Measurements from ENCODE around the gene S100A12. TPM values are rescaled to one million over a fixed set of nuclear protein-coding genes. Genes with fewer than 3 reads are reported as not detected.

The S100A12 gene
- total RNA-seq, 1 donor = 428 TPM

DNA sequence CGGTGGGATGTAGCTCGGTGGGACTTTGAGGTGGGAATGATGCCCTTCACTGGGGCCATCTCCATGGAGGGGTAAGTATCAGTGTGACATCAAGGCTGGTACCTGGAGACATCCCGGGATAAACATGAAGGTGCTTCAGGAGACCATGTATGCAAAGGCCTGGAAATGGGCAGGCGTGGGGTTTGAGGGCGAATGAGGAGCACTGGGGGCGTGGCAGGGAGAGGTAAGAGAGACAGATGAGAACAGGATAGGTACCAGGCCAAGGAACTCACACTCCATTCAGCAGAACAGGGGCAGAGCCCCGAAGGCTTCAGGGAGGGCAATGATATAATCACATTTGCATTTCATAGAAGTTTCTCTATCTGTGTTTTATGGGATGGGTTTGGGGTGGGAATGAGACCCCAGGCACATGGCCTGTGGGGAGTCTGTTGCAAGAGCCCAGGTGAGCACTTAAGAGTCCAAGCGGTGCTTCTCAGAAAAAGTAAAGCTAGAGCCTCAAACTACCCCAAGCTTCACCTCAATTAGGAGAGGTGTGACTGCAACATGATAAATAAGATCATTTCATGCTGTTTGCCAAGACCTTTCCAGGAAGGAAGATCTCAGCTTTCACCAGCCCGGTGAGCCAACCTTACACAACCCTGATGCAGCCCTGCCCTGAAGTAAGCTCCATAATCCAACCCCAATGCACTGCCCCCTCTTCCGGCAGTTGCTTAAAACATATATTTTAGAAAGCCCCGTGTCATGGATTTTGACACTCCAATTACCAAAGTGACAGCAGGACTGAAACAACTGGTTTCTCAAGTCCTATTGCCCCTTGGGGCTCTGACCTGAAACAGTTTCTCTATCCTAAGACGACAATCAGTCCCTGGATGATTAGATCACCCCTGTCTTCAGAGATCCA, 10.4 kb downstream of the S100A12 start:
- Histone ChIP-seq H3K9me3 (ENCODE audit: low read depth, low read length) (no peaks in the 10 kb centered on the region), H3K4me3 (ENCODE audit: low read length) (no peak overlapping the region), H3K27me3 (ENCODE audit: insufficient read depth, low read length) (no peaks in the 10 kb centered on the region), H3K4me1 (ENCODE audit: insufficient read depth, low read length) (peaks cover 88% of the 10 kb centered on the region)

DNA sequence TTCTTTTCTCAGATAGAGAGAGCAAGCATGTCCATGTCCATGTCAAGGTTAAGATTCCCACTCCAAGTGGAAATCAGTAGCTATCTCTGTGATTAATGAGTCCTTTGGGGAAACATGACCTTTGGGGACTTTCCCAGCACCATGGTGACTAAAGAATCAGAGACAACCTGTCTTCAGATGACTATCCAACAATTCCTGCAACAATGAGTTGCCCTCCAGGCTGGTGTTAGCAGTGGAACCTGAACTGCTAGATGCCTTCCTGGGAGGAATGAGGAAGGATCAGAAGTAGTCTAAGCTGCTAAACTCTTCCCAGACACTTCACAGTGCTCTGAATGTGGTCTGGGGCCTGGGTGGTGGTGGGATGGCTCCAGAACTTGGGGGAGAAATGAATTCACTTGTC, 11.3 kb downstream of the S100A12 start:
- Histone ChIP-seq H3K9me3 (ENCODE audit: low read depth, low read length) (no peaks in the 10 kb centered on the region), H3K27me3 (ENCODE audit: insufficient read depth, low read length) (no peaks in the 10 kb centered on the region), H3K4me1 (ENCODE audit: insufficient read depth, low read length) (peaks cover 82% of the 10 kb centered on the region), H3K4me3 (ENCODE audit: low read length) (no peak overlapping the region)

DNA sequence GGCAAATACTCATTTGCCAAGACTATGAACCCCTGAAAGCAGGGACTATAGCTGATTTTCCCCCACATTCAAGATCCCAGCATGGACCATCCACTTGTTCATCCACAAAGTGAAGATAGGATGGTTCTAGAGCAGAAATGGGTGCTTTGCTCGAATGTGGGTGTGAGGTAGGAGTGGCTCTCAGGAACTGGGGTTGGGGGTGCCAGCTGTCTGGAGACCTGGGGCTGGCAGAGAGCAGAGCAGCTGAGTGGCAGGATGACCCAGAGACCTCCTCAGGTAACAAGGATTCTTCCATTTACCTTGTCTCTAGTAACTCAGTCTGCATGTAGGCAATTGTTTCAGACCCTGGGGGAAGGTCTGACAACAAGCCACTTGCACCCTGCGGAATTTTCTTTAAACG, 11.8 kb downstream of the S100A12 start:
- H3K27me3 ChIP-seq (ENCODE audit: insufficient read depth, low read length) = no peaks in the 10 kb centered on the region
- no peaks in the 10 kb centered on the region for H3K9me3 ChIP-seq (ENCODE audit: low read depth, low read length)
- peaks cover 77% of the 10 kb centered on the region for H3K4me1 ChIP-seq (ENCODE audit: insufficient read depth, low read length)
- no peak overlapping the region for H3K4me3 ChIP-seq (ENCODE audit: low read length)

DNA sequence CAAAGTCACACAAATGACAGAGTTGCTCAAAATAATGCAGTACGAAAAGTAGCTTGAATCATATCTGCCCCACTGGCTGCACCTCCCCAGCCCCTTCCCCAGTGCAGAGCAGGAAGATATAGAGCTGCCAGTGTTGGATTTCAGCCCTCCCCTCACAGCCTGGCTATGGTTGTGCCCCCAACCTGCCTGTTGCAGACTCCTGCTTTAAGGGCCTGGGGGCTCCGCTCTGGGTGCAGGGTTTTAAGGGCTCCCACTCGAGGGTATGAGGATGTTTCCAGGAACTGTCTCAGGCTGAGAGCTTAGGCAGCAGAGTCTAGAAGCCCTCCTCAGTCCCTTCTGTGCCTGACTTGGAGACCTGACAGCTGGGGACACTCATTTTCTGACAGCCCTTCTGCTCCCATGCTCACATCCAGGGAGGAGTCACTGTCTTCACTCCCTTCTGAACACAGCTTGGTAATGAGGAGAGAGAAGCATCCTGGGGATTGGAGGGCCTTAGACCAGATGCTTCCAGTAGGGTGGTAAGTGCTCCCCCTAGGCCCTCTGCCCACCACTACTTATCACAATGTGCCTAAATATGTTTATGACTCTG, 13.1 kb downstream of the S100A12 start:
- Histone ChIP-seq H3K4me3 (ENCODE audit: low read length) (no peak overlapping the region), H3K4me1 (ENCODE audit: insufficient read depth, low read length) (peaks cover 76% of the 10 kb centered on the region), H3K9me3 (ENCODE audit: low read depth, low read length) (no peaks in the 10 kb centered on the region), H3K27me3 (ENCODE audit: insufficient read depth, low read length) (no peaks in the 10 kb centered on the region)

DNA sequence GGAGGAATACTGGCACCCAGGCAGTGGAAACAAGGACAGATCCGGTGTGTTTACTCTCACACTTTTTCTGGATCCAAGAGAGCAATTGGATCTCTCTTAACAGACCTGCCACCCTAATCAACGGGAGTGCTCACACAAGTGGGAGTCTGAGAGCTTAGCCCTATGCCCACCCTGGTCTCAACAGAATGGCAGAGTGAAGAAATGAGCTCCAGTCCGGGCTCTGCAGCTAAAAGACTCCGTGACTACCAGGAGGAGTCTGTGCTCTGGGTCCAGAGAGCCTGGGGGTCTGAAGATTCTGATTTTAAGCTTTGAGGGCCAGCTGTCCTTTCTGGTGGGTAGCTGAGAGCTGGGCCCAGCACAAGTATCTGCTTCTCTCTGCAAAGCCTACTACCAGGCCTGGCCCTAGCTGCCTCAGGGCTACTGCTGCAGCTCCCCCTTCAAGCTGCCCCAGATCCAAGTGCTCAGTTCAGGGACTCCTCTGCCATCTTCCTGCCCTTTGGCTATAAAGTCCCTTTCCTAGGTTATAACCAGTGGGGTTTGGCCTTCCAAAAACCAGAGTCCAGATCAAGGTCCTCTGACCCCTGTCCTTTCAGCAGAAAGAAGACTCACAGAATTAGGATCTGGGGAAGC, 13.8 kb downstream of the S100A12 start:
- Histone ChIP-seq H3K9me3 (ENCODE audit: low read depth, low read length) (no peaks in the 10 kb centered on the region), H3K4me3 (ENCODE audit: low read length) (no peak overlapping the region), H3K27me3 (ENCODE audit: insufficient read depth, low read length) (no peaks in the 10 kb centered on the region), H3K4me1 (ENCODE audit: insufficient read depth, low read length) (peaks cover 77% of the 10 kb centered on the region)

DNA sequence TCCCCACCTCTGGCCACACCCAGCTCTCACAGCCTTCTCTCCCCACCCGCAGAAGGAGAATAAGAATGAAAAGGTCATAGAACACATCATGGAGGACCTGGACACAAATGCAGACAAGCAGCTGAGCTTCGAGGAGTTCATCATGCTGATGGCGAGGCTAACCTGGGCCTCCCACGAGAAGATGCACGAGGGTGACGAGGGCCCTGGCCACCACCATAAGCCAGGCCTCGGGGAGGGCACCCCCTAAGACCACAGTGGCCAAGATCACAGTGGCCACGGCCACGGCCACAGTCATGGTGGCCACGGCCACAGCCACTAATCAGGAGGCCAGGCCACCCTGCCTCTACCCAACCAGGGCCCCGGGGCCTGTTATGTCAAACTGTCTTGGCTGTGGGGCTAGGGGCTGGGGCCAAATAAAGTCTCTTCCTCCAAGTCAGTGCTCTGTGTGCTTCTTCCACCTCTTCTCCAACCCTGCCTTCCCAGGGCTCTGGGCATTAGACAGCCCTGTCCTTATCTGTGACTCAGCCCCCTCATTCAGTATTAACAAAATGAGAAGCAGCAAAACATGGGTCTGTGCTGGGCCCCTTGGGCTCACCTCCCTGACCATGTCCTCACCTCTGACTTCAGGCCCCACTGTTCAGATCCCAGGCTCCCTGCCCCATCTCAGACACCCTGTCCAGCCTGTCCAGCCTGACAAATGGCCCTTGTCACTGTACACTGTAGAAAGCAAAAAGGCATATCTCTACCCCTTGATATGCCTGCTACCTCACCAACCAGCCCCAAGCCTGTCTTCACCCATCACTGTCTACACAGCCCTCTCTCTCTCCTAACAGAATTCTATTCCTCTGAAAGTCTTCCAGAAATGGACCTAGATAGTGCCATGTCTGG, 14.6 kb downstream of the S100A12 start:
- Histone ChIP-seq H3K9me3 (ENCODE audit: low read depth, low read length) (no peaks in the 10 kb centered on the region), H3K27me3 (ENCODE audit: insufficient read depth, low read length) (no peaks in the 10 kb centered on the region), H3K4me1 (ENCODE audit: insufficient read depth, low read length) (peaks cover 77% of the 10 kb centered on the region), H3K4me3 (ENCODE audit: low read length) (peak overlapping the region; percentile 61)

DNA sequence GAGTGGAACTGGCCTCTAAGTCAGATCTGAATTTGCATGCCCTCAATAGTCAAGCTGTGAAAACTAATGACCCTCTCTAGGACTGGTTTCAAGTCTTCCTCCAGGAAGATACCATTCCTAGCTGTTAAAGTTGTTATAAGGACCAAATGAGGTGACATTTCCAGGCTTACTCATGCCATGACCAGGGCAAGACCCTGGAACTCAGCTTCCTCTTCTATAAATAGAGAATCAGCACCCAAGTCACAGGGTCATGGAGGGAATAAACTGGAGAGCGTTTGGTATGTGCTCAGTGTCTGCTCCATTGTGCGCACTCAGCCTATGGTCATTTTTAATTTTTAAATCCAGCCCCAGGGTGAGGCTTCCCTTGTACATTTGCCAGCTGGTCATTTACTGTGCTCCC, 15.2 kb downstream of the S100A12 start:
- Histone ChIP-seq H3K9me3 (ENCODE audit: low read depth, low read length) (no peaks in the 10 kb centered on the region), H3K4me1 (ENCODE audit: insufficient read depth, low read length) (peaks cover 73% of the 10 kb centered on the region), H3K27me3 (ENCODE audit: insufficient read depth, low read length) (no peaks in the 10 kb centered on the region), H3K4me3 (ENCODE audit: low read length) (peak overlapping the region; percentile 61)

DNA sequence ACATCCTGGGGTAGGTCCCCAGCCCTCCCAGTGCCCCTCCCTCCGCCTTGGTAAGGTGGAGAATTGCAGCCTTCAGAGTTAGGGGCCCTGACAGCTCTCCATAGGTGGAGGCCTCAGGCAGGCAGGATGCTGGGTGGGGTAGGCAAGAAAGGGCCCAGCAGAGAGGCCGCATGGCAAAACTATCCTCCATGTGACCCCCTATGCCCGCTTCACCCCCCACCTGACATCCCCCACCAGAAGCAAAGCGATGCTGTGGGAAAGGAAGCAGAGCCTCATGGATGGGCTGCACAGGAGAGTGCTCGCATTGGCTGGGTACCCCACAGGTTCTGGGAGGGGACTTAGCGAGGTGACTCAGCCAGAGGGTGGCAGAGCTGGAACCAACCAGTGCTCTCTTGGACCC, 16.2 kb downstream of the S100A12 start:
- H3K27me3 ChIP-seq (ENCODE audit: insufficient read depth, low read length) = no peaks in the 10 kb centered on the region
- no peaks in the 10 kb centered on the region for H3K9me3 ChIP-seq (ENCODE audit: low read depth, low read length)
- peaks cover 64% of the 10 kb centered on the region for H3K4me1 ChIP-seq (ENCODE audit: insufficient read depth, low read length)
- H3K4me3 ChIP-seq (ENCODE audit: low read length) = peak overlapping the region; percentile 61

DNA sequence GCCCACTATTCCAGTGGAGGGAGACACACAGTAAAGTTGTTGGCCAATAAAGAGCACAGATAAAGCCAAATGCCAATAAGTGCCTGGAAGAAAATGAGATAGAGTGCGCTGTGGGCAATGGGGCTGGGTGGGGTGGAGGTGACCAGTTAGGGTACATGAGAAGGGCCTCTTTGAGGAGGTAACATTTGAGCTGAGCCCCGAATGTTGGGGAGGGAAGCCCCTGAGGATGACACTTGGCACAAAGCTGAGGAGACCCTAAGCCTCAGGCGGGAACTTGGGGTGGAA, 16.8 kb downstream of the S100A12 start:
- no peaks in the 10 kb centered on the region for H3K9me3 ChIP-seq (ENCODE audit: low read depth, low read length)
- peak overlapping the region; percentile 61 for H3K4me3 ChIP-seq (ENCODE audit: low read length)
- peaks cover 58% of the 10 kb centered on the region for H3K4me1 ChIP-seq (ENCODE audit: insufficient read depth, low read length)
- H3K27me3 ChIP-seq (ENCODE audit: insufficient read depth, low read length) = no peaks in the 10 kb centered on the region

DNA sequence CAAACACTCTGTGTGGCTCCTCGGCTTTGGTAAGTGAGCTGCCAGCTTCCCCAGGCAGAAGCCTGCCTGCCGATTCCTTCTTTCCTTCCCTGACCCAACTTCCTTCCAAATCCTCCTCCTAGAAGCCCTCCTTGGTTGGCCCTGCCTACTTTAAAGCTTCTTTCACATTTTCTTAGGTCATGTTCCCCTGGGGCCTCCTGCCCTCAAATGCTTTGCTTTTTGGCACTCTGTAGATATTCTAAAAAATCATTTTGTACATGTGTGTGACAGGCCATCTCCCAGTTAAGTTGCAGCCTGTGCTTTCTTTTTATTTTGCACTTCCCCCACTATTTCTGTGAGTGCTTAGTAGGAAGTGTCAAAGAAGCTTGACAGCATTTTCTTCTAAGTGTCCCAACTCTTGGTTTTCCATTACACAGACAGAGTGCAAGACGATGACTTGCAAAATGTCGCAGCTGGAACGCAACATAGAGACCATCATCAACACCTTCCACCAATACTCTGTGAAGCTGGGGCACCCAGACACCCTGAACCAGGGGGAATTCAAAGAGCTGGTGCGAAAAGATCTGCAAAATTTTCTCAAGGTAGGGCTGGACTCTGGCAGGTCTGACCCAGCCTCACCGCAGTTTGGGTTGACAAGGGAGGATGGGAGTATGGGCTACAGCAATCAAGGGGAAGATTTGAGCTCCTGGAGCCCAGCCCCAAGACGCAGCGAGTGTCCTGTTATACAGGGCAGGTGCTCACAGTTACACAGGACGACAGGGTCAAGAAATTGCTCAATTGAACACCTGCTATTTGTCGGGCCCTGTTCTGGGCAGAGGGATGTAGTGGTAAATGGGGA, 17.3 kb downstream of the S100A12 start, which contains the start of gene S100A9:
Gene S100A9, plus strand, starts transcription at position 2 of the 838 bp plus-strand sequence. Its CDS starts 430 bp downstream, at position 432.
- Histone ChIP-seq H3K4me3 (ENCODE audit: low read length) (peak within 1 kb of the TSS; percentile 61), H3K27me3 (ENCODE audit: insufficient read depth, low read length) (no peaks in the 10 kb centered on the region), H3K4me1 (ENCODE audit: insufficient read depth, low read length) (peaks cover 52% of the 10 kb centered on the region), H3K9me3 (ENCODE audit: low read depth, low read length) (no peaks in the 10 kb centered on the region)

DNA sequence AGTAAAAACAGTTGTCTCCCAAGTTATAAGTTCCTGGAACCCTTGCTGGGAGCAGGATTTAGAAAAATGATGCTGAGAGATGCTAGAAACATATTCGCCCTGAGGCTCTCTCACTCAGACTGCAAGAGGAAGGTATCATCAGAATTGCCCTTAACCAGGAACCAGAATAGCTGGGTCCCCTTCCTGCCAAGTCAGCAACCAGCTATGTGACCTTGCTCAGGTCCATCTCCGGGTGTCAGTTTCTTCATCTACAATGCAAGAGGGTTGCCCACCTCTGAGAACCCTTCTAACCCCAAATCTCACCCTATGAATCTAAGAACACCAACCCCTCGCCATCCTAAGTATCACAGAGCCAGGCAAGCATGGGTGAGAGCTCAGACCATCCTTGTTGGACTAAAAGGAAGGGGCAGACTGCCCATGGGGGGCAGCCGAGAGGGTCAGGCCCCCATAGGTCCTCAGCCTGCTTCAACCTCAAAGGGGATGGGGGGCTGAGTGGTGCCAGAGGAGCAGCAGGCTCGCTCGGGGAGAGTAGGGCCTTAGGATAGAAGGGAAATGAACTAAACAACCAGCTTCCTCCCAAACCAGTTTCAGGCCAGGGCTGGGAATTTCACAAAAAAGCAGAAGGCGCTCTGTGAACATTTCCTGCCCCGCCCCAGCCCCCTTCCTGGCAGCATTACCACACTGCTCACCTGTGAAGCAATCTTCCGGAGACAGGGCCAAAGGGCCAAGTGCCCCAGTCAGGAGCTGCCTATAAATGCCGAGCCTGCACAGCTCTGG, 18.2 kb downstream of the S100A12 start:
- no peaks in the 10 kb centered on the region for H3K27me3 ChIP-seq (ENCODE audit: insufficient read depth, low read length)
- peak overlapping the region; percentile 61 for H3K4me3 ChIP-seq (ENCODE audit: low read length)
- H3K4me1 ChIP-seq (ENCODE audit: insufficient read depth, low read length) = peaks cover 46% of the 10 kb centered on the region
- H3K9me3 ChIP-seq (ENCODE audit: low read depth, low read length) = no peaks in the 10 kb centered on the region

DNA sequence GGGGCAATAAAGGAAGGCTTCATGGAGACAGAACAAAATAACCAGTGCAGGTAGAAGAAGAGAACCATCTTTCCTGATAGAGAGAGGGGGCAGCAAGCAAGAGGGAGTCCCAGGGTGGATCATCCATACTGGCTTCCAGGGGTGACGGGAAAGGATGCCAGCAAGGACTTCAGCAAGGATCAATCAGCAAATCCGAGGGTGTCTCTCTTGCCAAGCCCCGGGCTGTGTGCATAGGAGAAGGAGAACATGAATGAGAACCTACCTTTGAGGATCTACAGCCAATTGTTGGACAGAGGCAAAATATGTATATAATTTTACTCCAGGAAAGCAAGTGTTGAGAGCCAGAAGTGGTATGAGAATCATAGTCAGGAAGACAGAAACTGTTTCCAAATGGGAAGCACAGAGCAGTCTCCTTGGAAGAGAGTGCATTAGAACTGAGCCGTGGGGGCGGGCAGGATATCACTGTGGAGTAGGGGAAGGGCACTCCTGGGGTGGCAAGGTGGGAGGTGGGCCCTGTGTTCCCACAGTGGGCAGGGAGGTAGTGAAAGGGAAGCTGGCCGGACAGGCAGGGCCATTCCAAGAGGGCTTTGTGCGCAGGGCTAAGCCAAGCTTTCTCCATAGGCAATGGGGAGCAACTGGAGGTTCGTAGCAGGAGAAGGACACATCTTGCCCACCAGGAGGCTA, 18.9 kb downstream of the S100A12 start:
- no peak overlapping the region for H3K4me3 ChIP-seq (ENCODE audit: low read length)
- peaks cover 44% of the 10 kb centered on the region for H3K4me1 ChIP-seq (ENCODE audit: insufficient read depth, low read length)
- H3K27me3 ChIP-seq (ENCODE audit: insufficient read depth, low read length) = no peaks in the 10 kb centered on the region
- no peaks in the 10 kb centered on the region for H3K9me3 ChIP-seq (ENCODE audit: low read depth, low read length)

DNA sequence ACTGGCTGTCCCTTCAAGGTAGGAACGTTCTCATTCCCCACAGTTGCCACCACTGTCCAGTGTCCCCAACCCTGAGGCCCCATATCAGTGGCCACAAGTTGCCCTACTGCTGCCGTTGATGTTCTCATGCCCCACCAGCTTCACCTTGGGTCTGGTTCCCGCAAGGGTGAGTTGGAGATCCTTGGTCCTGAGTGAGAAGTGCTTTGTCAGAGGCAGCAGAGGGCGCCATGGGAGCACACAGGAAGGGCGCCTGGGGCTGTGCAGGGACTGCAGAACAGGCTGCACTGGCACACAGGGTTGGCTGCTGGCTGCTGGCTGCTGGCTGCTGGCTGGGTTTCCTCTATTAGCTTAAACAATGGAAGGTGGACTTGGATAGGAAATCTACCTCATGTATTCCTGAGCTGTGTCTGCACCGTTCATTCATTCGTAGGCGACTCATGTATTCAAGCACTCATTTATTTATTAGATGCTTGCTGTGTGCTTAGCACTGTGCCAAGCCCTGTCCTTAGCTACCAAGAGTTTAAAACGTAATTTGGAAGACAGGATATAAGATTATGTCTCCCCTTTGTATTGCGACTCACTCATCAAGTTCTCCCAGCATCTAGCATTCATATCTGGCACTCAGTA, 19.9 kb downstream of the S100A12 start:
- H3K27me3 ChIP-seq (ENCODE audit: insufficient read depth, low read length) = no peaks in the 10 kb centered on the region
- H3K4me3 ChIP-seq (ENCODE audit: low read length) = no peak overlapping the region
- peaks cover 37% of the 10 kb centered on the region for H3K4me1 ChIP-seq (ENCODE audit: insufficient read depth, low read length)
- no peaks in the 10 kb centered on the region for H3K9me3 ChIP-seq (ENCODE audit: low read depth, low read length)

Data from mononuclear cell (primary cell).